Fibroblast of lung (primary cell): ENCODE measurements around the gene OR2F2.

ENCODE experiments used
- EZH2 ChIP-seq: IDR thresholded peaks from 2 replicates; pipeline ENCODE4 v1.5.1; 2012; ENCODE audit warnings: low read length, control low read depth, mild to moderate bottlenecking; ENCODE audit errors: missing control alignments
- TF ChIP-seq, protein P1 (sequence below), 2 donors: IDR thresholded peaks in 1 of 2; conservative IDR thresholded peaks in 1 of 2; 1 replicate in 1 of 2; 2 replicates in 1 of 2; pipeline ENCODE4 v1.5.1; 2011 to 2012; ENCODE audit warnings: low read length in 2 of 2, control low read depth in 1 of 2, inconsistent platforms in 1 of 2, low read depth in 1 of 2, mild to moderate bottlenecking in 1 of 2

DNA sequence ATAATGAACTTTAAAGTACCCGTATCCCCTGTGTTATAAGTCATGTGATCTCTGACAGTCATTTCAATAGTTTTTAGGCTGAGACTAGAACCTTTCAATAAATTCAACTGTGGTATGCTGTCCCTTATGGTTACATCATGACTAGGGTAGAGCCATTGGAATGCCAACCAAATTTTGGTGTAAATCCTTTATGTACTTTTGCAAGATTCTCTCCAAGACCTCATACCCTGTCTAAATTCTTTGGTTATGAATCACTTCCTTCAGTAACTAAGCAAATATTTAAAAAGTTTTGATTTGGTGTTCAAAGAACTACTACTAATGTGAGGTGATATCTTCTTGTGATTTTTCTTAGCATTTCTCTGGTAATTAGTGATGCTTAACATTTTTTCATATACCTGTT, 44.3 kb downstream of the OR2F2 start:
- TF ChIP-seq, protein P1, sequence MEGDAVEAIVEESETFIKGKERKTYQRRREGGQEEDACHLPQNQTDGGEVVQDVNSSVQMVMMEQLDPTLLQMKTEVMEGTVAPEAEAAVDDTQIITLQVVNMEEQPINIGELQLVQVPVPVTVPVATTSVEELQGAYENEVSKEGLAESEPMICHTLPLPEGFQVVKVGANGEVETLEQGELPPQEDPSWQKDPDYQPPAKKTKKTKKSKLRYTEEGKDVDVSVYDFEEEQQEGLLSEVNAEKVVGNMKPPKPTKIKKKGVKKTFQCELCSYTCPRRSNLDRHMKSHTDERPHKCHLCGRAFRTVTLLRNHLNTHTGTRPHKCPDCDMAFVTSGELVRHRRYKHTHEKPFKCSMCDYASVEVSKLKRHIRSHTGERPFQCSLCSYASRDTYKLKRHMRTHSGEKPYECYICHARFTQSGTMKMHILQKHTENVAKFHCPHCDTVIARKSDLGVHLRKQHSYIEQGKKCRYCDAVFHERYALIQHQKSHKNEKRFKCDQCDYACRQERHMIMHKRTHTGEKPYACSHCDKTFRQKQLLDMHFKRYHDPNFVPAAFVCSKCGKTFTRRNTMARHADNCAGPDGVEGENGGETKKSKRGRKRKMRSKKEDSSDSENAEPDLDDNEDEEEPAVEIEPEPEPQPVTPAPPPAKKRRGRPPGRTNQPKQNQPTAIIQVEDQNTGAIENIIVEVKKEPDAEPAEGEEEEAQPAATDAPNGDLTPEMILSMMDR (conservative IDR thresholded peaks at IDR 0.05 in 1 of 2, IDR thresholded peaks at IDR 0.05 in 1 of 2; ENCODE audit: low read depth in 1 of 2, low read length in 2 of 2), result no peak
- no peak for TF ChIP-seq EZH2
